ENCODE data around the gene COBL.

The COBL gene

GRCh38 chr7:51230723-51231122 is 85.9 kb downstream of the COBL start:
- Histone ChIP-seq H3K4me3 (ENCODE audit: low read length, poor library complexity, severe bottlenecking) (no peak overlapping the region), H3K9me3 (ENCODE audit: insufficient read depth, low read depth, low read length) (no peaks in the 10 kb centered on the region), H3K4me1 (ENCODE audit: insufficient read depth, low read length, poor library complexity, severe bottlenecking) (no peaks in the 10 kb centered on the region), H3K36me3 (ENCODE audit: insufficient read depth, low read length) (no peaks in the 10 kb centered on the region), H3K79me2 (ENCODE audit: insufficient read depth, low read length) (no peaks in the 10 kb centered on the region), H4K20me1 (ENCODE audit: insufficient read depth, low read length, poor library complexity, severe bottlenecking) (no peaks in the 10 kb centered on the region), H3F3A (ENCODE audit: low read depth) (no peaks in the 10 kb centered on the region), H3K4me2 (ENCODE audit: low read depth, low read length, poor library complexity, severe bottlenecking) (no peak overlapping the region), H3K9ac (ENCODE audit: low read depth, low read length, poor library complexity, severe bottlenecking) (no peak overlapping the region), H3K9me2 (replicated peaks; ENCODE audit: low read depth, low read length) (no peaks in the 10 kb centered on the region), H2AFZ (ENCODE audit: low read length) (no peak overlapping the region), H3K27me3 (ENCODE audit: insufficient read depth, low read length, poor library complexity, severe bottlenecking) (no peaks in the 10 kb centered on the region)
- TF ChIP-seq CTCF (conservative IDR thresholded peaks at IDR 0.05; ENCODE audit: low read length) (no peak), EZH2phosphoT487 (IDR thresholded peaks at IDR 0.05; ENCODE audit: borderline replicate concordance) (no peak)

- no peaks in the 10 kb centered on the region for H3K79me2 ChIP-seq (ENCODE audit: insufficient read depth, low read length)
- no peaks in the 10 kb centered on the region for H4K20me1 ChIP-seq (ENCODE audit: insufficient read depth, low read length, poor library complexity, severe bottlenecking)
- H3K9me3 ChIP-seq (ENCODE audit: insufficient read depth, low read depth, low read length) = no peaks in the 10 kb centered on the region
- H3K4me1 ChIP-seq (ENCODE audit: insufficient read depth, low read length, poor library complexity, severe bottlenecking) = no peaks in the 10 kb centered on the region
- H3K9me2 ChIP-seq (replicated peaks; ENCODE audit: low read depth, low read length) = no peaks in the 10 kb centered on the region
- H3K4me3 ChIP-seq (ENCODE audit: low read length, poor library complexity, severe bottlenecking) = no peak overlapping the region
- no peak for TF ChIP-seq EZH2phosphoT487 (IDR thresholded peaks at IDR 0.05; ENCODE audit: borderline replicate concordance)
- no peak for TF ChIP-seq CTCF (conservative IDR thresholded peaks at IDR 0.05; ENCODE audit: low read length)
- H3K4me2 ChIP-seq (ENCODE audit: low read depth, low read length, poor library complexity, severe bottlenecking) = no peak overlapping the region
- H2AFZ ChIP-seq (ENCODE audit: low read length) = no peak overlapping the region
- no peak overlapping the region for H3K9ac ChIP-seq (ENCODE audit: low read depth, low read length, poor library complexity, severe bottlenecking)
- no peaks in the 10 kb centered on the region for H3K27me3 ChIP-seq (ENCODE audit: insufficient read depth, low read length, poor library complexity, severe bottlenecking)
- no peaks in the 10 kb centered on the region for H3K36me3 ChIP-seq (ENCODE audit: insufficient read depth, low read length)
- H3F3A ChIP-seq (ENCODE audit: low read depth) = no peaks in the 10 kb centered on the region
These were observed 86.3 kb downstream of the COBL start for GRCh38 chr7:51230324-51230625.

DNA sequence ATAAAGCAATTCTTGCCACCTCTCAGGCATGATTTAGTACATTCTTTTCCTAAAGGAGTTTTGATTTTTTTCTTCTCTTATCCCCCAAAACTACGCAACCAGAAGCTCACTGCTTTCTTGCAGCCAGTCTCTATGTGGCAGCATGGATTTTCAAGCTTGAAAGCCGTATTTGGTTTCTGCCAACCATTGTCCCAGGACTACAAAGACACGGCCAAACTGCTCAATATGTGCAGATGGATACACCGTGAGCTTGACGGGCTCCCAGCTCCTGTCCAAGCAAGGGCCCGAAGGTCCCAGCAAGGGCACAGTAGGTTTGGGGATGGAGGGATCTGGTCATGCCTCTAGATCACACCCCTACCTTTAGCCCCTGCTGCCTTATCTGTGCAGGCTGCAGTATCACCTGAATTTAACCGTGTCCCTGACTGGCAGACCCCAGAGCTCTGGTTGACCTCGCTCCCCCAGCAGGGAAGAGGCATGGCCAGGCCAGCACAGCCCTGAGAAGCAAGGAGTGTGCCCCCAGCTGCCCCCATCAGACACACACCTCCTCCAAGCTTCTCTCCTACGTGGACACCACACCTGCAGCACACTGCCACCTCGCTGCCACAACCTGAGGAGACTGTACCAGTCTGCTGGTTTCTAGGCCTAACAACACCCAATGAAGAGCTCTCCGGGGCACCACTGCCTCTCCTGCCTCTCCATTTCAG is 86.8 kb downstream of the COBL start:
- H2AFZ ChIP-seq (ENCODE audit: low read length) = no peak overlapping the region
- H4K20me1 ChIP-seq (ENCODE audit: insufficient read depth, low read length, poor library complexity, severe bottlenecking) = no peaks in the 10 kb centered on the region
- no peaks in the 10 kb centered on the region for H3K9me2 ChIP-seq (replicated peaks; ENCODE audit: low read depth, low read length)
- no peaks in the 10 kb centered on the region for H3K27me3 ChIP-seq (ENCODE audit: insufficient read depth, low read length, poor library complexity, severe bottlenecking)
- no peaks in the 10 kb centered on the region for H3F3A ChIP-seq (ENCODE audit: low read depth)
- H3K4me3 ChIP-seq (ENCODE audit: low read length, poor library complexity, severe bottlenecking) = no peak overlapping the region
- H3K36me3 ChIP-seq (ENCODE audit: insufficient read depth, low read length) = no peaks in the 10 kb centered on the region
- no peak for TF ChIP-seq CTCF (conservative IDR thresholded peaks at IDR 0.05; ENCODE audit: low read length)
- no peak for TF ChIP-seq EZH2phosphoT487 (IDR thresholded peaks at IDR 0.05; ENCODE audit: borderline replicate concordance)
- no peaks in the 10 kb centered on the region for H3K79me2 ChIP-seq (ENCODE audit: insufficient read depth, low read length)
- no peaks in the 10 kb centered on the region for H3K9me3 ChIP-seq (ENCODE audit: insufficient read depth, low read depth, low read length)
- H3K4me1 ChIP-seq (ENCODE audit: insufficient read depth, low read length, poor library complexity, severe bottlenecking) = no peaks in the 10 kb centered on the region
- no peak overlapping the region for H3K4me2 ChIP-seq (ENCODE audit: low read depth, low read length, poor library complexity, severe bottlenecking)
- no peak overlapping the region for H3K9ac ChIP-seq (ENCODE audit: low read depth, low read length, poor library complexity, severe bottlenecking)

Data from Loucy (cell line).